Heart left ventricle (tissue), 16 donors: Measurements from ENCODE around the gene SPEF2. TPM values are rescaled to one million over a fixed set of nuclear protein-coding genes. Genes with fewer than 3 reads are reported as not detected.

Source experiments
- ATAC-seq, 4 donors: fragments of 200-7000 bp; cut with Tn5 transposase; one replicate each; pipeline ENCODE4 v1.9.1; 2020 to 2022; ENCODE audit warnings: moderate library complexity in 4 of 4, mild to moderate bottlenecking in 3 of 4, moderate number of reproducible peaks in 1 of 4
- DNase-seq, 5 donors: peaks; one replicate each; pipeline ENCODE4 v3.0.0-alpha.2; 2020
- H3K27ac ChIP-seq, 12 donors: fragments of 200-600 bp; sonication (generic) in 4 of 12; one replicate each; pipeline versions ENCODE4 v1.5.0 to v1.8.0; 2016 to 2022; ENCODE audit warnings: mild to moderate bottlenecking in 2 of 12
- H3K27me3 ChIP-seq, 9 donors: fragments of 200-600 bp; sonication (generic) in 2 of 9; one replicate each; pipeline versions ENCODE4 v1.5.1 to v1.8.0; 2016 to 2022; ENCODE audit warnings: mild to moderate bottlenecking in 3 of 9
- H3K36me3 ChIP-seq, 9 donors: fragments of 200-600 bp; sonication (generic) in 2 of 9; one replicate each; pipeline versions ENCODE4 v1.5.0 to v1.8.0; 2018 to 2022; ENCODE audit warnings: mild to moderate bottlenecking in 2 of 9
- H3K4me1 ChIP-seq, 12 donors: fragments of 200-600 bp; sonication (generic) in 4 of 12; one replicate each; pipeline versions ENCODE4 v1.5.0 to v1.8.0; 2016 to 2022; ENCODE audit warnings: mild to moderate bottlenecking in 3 of 12
- H3K4me3 ChIP-seq, 12 donors: fragments of 200-600 bp; sonication (generic) in 4 of 12; one replicate each; pipeline versions ENCODE4 v1.5.0 to v1.8.0; 2017 to 2022; ENCODE audit warnings: mild to moderate bottlenecking in 9 of 12, moderate library complexity in 4 of 12
- H3K9me3 ChIP-seq, 12 donors: fragments of 200-600 bp; sonication (generic) in 4 of 12; one replicate each; pipeline versions ENCODE4 v1.5.0 to v1.8.0; 2016 to 2022; ENCODE audit warnings: mild to moderate bottlenecking in 1 of 12
- CTCF ChIP-seq, 12 donors: fragments of 200-600 bp; sonication (generic) in 4 of 12; IDR thresholded peaks; one replicate each; pipeline versions ENCODE4 v1.5.0 to v1.8.0; 2018 to 2022; ENCODE audit warnings: antibody characterized with exemption in 12 of 12, mild to moderate bottlenecking in 5 of 12
- POLR2A ChIP-seq, 2 donors: fragments of 450-650 bp; IDR thresholded peaks; one replicate each; pipeline ENCODE4 v1.6.1; 2017; ENCODE audit warnings: antibody characterized with exemption in 2 of 2, mild to moderate bottlenecking in 2 of 2, moderate library complexity in 2 of 2
- WGBS, 4 donors: extraction: QIAGEN DNeasy Blood & Tissue Kit in 2 of 4; methylation state at CpG; one replicate each; pipeline versions ENCODE4 v1.1.5 to v1.1.7; 2013 to 2018; 5-methylcytosine and 5-hydroxymethylcytosine counted together
- intact Hi-C, 10 donors: fragments of 100-400 bp; cut with DNase I; formaldehyde crosslinking; loops; one replicate each; pipeline versions ENCODE4 v1.11.1 to v1.14.2; 2022
- polyA plus RNA-seq, 2 donors: library from polyadenylated mRNA; stranded (reverse); fragments of 200-250 nt; gene quantifications; one replicate each; pipeline ENCODE4 v1.2.3, GENCODE V29; 2013
- total RNA-seq, 9 donors: library from RNA; depleted of rRNA in 2 of 9; stranded (reverse); fragments of >200 nt in 2 of 9; fragmentation: NEBNext Ultra II Directional in 3 of 9; extraction: Animal tissue kit (Norgen Biotek cat#: 25700) in 3 of 9; gene quantifications; one replicate each; pipeline versions ENCODE4 v1.1.0 to v1.2.4, GENCODE V29; 2016 to 2023
- donor health status: ischemic (EF 13 %, LVEDD 7.1; RV severe dilation, severe dysfunction).
- donor health status: healthy with polysubstance abuse.
- donor health status: DM: no; HTN: yes; CAD: no.
- donor health status: DM: no; HTN: no; CAD: no.
- donor health status: ischemic (EF 25% LVEDD 6.9; RV normal size, moderate dysfunction).
- donor health status: ischemic (EF 25% LVEDD 5.7; RV mildly dilated, moderate dysfunction).
- donor health status: healthy.
- donor health status: DM: yes; HTN: yes; CAD: no.
- donor health status: ischemic (EF 35%, LVEDD 5.7; RV mildly dilated, moderate dysfunction).
- donor health status: nonischemic (EF 11% LVEDD 7.7; RV severe dilation, severe dysfunction).
- donor health status: DM: yes; HTN: yes; CAD: no.
- donor health status: PGD.
- donor health status: ischemic (EF 29% LVEDD 5.4; RV normal size, mild dysfunction).
- donor health status: nonischemic (EF 23%, LVEDD 6.1; RV moderate dilation, normal function).

SPEF2 gene
- total and polyA plus RNA-seq, 11 donors, result 0.46 to 4.1 (median 1.3) TPM

GRCh38 chr5:35617060-35617434 lies 616 bp upstream of the SPEF2 start:
- Histone ChIP-seq H3K4me1 (peaks cover 0 to 17% (median 7%) of the 10 kb centered on the region in 12 donors), H3K9me3 (peaks cover 0 to 15% (median 0%) of the 10 kb centered on the region in 12 donors), H3K36me3 (no peaks in the 10 kb centered on the region), H3K4me3 (peak overlapping the region in 10 of 12 donors; percentile 57 to 86 (median 80)), H3K27me3 (no peaks in the 10 kb centered on the region), H3K27ac (peak overlapping the region in 1 of 12 donors; percentile 35)
- DNase-seq (no peak), ATAC-seq (no peak)
- 40 to 52% (median 44%) methylated on average over 3 of the region's 3 CpGs for WGBS, 4 donors
- TF ChIP-seq CTCF (IDR thresholded peaks at IDR 0.05) (no peak), POLR2A (IDR thresholded peaks at IDR 0.05) (no peak)
- intact Hi-C loops, result loop anchor here (1.0 to 10.0 kb wide), 5 partner anchors 305 to 310 kb away; no protein-coding TSS in a partner anchor

- H3K27me3 ChIP-seq, result no peaks in the 10 kb centered on the region
- H3K4me3 ChIP-seq, result peak overlapping the region; percentile 57 to 86 (median 78)
- ATAC-seq (peak in 1 of 4 donors; percentile 5), DNase-seq (no peak)
- H3K9me3 ChIP-seq, result peaks cover 0 to 15% (median 0%) of the 10 kb centered on the region in 12 donors
- peaks cover 0 to 17% (median 7%) of the 10 kb centered on the region in 12 donors for H3K4me1 ChIP-seq
- H3K27ac ChIP-seq, result peak overlapping the region in 2 of 12 donors; percentile 18 to 39
- 3 to 10% (median 6%) methylated on average over 4 of the region's 4 CpGs for WGBS, 4 donors
- intact Hi-C loops, result loop anchor here in 7 of 10 donors (5.0 to 10.0 kb wide), 3 partner anchors 304 to 309 kb away; no protein-coding TSS in a partner anchor
- H3K36me3 ChIP-seq, result no peaks in the 10 kb centered on the region
- TF ChIP-seq CTCF (IDR thresholded peaks at IDR 0.05) (no peak), POLR2A (IDR thresholded peaks at IDR 0.05) (no peak)
These were observed 607 bp downstream of the SPEF2 start for GRCh38 chr5:35618304-35618636.

- H3K9me3 ChIP-seq, result peaks cover 0 to 15% (median 0%) of the 10 kb centered on the region in 12 donors
- H3K4me3 ChIP-seq, result peak overlapping the region in 7 of 12 donors; percentile 60 to 86 (median 79)
- H3K36me3 ChIP-seq, result no peaks in the 10 kb centered on the region
- TF ChIP-seq POLR2A (IDR thresholded peaks at IDR 0.05), result no peak
- TF ChIP-seq CTCF (IDR thresholded peaks at IDR 0.05), result no peak
- intact Hi-C loops, result loop anchor here in 7 of 10 donors (5.0 to 10.0 kb wide), 3 partner anchors 304 to 309 kb away; no protein-coding TSS in a partner anchor
- H3K27ac ChIP-seq, result no peak overlapping the region
- DNase-seq (no peak), ATAC-seq (no peak)
- no peaks in the 10 kb centered on the region for H3K27me3 ChIP-seq
- peaks cover 0 to 17% (median 7%) of the 10 kb centered on the region in 12 donors for H3K4me1 ChIP-seq
- 61 to 67% (median 65%) methylated on average over 2 of the region's 2 CpGs for WGBS, 4 donors
These were observed 1.1 kb downstream of the SPEF2 start for GRCh38 chr5:35618781-35619180.

GRCh38 chr5:35622974-35623373 lies 5.3 kb downstream of the SPEF2 start:
- DNase-seq (no peak), ATAC-seq (no peak)
- 79 to 88% (median 81%) methylated on average over 3 of the region's 3 CpGs for WGBS, 4 donors
- Histone ChIP-seq H3K4me1 (peaks cover 0 to 12% (median 5%) of the 10 kb centered on the region in 12 donors), H3K27me3 (no peaks in the 10 kb centered on the region), H3K9me3 (no peaks in the 10 kb centered on the region), H3K4me3 (no peak overlapping the region), H3K27ac (no peak overlapping the region), H3K36me3 (no peaks in the 10 kb centered on the region)
- intact Hi-C loops, result no loop called here
- TF ChIP-seq POLR2A (IDR thresholded peaks at IDR 0.05) (no peak), CTCF (IDR thresholded peaks at IDR 0.05) (no peak)
